Fibroblast of skin of scalp (primary cell): ENCODE results near the gene PLD4.
A peak's percentile ranks its signal among the peaks of the same experiment; 100 is the strongest.

Experiments used
- DNase-seq: peaks from one replicate; pipeline ENCODE4 v3.0.0-alpha.2; 2013

The PLD4 gene

GRCh38 chr14:104957146-104958113 lies 32.8 kb downstream of the PLD4 start:
- no peak for DNase-seq

- DNase-seq: no peak
These were observed 39.9 kb downstream of the PLD4 start for GRCh38 chr14:104964546-104964945.

- no peak for DNase-seq
These were observed 41.0 kb downstream of the PLD4 start for GRCh38 chr14:104965561-104966231.

DNA sequence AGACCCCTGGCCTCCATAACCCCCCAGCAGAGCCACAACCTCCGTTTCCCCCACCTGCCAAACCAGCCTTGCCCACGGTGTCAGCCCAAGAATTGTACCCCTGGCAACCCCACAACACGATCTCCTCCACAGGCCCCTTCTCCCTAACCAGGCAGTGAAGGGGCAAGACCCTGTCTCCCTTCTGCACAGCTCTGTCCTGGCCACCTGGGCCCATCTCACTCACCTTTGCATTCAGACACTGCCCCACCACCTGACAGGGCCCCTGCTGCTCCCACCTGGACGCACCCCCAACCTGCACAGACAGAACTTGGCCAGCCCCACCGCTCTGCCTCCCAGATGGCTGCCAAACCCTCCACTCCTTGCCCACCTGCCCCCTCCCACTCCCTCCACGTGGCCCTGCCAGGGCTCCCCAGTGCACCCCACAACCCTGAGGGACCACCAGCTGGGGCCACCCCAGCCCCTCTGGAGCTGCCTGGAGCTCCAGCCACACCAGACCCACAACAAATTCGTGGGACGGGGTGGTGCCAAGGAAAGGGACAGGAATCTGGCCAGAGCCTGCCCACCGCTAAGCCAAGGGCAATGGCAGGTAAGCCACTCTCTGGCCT lies 41.7 kb downstream of the PLD4 start:
- no peak for DNase-seq

DNA sequence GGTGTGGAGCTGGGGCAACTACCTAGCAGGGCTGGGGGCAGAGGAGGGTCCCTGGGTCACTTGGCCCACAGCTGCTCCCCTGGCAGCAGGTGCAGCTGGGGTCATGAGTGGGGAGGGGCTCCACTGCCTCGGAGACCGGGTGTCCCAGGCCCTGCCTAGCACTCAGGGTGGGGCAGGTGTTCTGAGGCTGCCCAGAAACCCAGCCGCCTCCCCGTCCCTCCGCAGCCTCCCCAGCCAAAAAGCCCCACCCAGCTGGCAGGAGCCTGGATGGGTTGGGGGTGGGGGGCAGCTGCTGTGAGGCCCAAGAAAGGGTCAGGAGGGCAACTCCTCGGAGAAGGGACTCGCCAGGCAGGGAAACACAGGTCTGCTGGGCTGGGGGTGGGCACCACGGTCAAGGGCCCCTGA lies 42.3 kb downstream of the PLD4 start:
- no peak for DNase-seq

- DNase-seq: peak; percentile 32
These were observed 42.9 kb downstream of the PLD4 start for GRCh38 chr14:104967386-104968152.

DNA sequence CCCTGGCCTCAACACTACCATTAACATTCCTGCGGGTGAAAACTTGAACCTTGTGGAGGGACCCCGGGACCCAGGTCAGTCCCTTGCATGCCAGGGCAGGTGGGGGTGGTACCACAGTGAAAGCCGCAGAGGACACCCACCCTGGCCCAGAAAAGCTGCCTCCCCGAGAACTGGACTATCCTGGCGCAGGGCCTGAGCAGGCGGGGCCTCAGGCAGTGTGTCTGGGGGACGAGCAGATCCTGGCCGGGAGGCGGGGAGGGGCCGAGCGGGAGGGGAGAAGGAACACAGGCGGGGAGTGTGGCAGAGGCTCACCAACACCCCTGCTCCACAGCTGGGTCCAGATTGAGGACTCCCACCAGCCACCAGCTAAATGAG lies 43.5 kb downstream of the PLD4 start:
- peak; percentile 67 for DNase-seq

- peak; percentile 45 for DNase-seq
These were observed 44.1 kb downstream of the PLD4 start for GRCh38 chr14:104968541-104969401.

DNA sequence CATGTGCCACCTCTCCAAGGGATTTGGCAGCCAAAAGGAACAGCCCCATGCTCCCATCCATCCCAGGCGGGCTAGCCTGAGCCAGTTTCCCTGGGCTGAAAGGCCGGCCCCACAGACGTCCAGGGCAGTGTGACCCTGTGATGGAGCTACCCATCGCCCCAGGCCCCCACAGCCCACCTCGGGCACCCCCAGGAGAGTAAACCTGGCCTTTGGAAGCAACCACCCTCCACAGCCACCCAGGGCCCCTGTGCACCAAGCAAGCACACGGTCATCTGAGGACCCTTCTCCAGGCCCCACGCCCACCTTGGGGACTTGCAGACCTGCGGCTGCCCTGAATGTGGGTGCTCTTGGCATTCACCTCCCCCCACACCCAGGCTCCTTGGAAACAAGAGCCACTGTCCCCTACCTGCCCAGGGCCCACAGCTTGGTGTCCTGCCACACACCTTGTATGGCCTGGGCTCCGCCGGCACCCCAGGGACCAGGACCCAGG lies 45.1 kb downstream of the PLD4 start:
- DNase-seq: no peak

GRCh38 chr14:104970231-104971068 lies 45.8 kb downstream of the PLD4 start:
- DNase-seq: peak; percentile 95

DNA sequence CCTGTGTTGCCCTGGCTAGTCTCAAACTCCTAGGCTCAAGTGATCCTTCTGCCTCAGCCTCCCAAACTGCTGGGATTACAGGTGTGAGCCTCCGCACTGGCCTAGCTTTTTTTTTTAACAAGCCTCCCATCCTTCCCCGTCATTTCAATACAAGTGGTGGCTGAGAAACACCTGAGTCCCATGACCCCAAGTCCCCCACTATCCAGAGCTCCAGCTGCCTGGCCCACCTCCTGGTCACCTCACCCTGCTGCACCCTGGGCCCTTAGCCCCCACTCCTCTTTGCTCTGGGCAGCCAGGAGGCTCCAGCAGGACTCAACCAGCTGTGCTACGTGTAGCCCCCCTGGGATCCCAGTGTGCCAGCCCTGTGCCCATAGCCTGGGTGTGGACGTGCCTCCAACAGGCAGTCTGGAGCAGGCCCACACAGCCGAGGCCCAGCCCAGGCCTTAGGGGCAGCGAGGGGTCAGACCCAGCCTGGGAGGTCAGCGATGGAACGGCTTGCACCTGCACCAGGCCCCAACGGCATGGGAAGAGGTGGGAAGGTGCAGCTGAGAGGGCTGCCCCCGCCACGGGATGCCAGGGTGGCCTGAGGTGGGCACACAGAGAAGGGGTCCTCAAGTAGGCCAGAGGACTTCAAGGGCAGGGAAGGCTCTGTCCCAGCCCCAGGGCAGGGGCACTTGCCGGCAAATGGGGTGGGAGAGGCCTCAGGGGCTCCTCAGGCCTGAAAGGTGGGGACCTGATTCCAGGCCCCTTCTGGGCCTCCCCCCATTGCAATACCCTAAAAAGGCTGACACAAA lies 47.0 kb downstream of the PLD4 start:
- DNase-seq: no peak

DNA sequence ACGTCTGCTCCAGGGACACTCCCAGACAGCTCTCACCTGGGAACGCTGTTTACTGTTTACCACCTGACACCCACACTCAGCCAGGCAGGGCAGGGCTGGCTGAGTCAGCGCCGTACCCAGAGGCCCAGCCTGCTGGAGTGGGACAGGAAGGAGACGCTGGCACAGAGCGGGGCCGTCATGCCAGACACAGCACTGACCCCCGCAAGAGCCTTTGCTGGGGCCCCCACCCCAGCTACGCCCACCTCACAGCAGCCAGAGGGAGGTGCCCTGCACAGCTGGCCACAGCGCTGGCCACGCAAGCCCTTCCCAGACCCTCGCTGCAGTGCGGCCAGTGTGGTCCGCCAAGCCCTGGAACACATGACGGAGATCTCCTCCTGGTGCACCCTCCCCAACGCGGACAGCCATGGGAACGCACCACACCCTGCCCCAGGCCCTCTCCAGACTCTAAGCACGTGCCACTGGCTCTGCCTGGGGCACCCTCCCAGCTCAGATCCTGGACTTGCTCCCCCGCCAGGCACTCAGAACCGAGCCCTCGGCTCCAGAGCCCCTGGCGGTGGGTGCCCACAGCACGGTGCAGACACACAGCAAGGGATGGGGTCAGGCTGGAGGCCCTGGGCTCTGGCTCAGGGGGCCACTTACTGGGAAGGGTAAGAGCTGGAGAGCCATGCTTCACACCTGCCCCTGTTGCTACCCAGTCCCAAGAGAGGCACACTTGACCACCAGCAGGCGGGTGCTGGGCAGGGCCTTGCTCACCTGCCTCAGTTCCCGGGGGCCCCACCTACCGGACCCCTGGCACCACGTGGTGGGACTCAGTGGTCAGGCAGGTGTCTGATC lies 47.8 kb downstream of the PLD4 start:
- peak; percentile 38 for DNase-seq

GRCh38 chr14:104973135-104973384 lies 48.4 kb downstream of the PLD4 start:
- peak; percentile 97 for DNase-seq

DNA sequence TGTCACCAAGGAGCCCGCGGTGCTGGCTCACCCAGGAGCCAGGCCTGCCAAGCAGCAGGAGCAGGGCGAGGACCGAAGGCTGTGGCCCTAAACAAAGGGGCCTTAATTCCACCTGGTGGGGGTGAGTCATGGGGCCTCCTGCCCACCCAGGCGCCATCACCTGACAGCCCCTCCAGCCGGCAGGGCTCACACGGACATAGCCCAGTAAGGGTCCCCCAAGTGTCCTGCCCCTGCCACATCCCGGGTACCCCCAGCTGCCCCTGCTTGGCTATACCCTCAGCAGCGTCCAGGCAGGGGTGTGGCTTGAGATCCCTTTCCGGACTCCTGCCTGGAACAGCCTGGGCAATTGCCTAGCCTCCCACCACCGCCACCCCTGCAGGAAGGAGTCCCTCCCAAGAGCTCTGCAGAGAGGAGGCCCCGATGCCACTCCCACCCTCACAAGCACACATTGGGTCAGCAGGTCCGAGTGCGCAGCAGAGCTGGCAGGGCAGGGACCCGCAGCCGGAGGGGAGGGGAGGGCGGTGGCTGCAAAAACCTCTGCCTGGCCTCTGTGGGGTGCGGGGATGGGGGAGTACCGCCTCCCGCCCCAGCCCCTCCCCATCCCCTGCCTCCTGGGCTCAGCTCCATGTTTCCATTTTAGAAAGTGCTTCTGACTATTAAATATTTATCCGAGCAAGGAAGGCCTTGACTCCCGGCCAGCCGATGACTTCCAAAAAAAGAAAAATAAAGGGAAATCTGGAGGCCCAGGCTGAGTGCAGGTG lies 48.9 kb downstream of the PLD4 start:
- DNase-seq: peak; percentile 88

DNA sequence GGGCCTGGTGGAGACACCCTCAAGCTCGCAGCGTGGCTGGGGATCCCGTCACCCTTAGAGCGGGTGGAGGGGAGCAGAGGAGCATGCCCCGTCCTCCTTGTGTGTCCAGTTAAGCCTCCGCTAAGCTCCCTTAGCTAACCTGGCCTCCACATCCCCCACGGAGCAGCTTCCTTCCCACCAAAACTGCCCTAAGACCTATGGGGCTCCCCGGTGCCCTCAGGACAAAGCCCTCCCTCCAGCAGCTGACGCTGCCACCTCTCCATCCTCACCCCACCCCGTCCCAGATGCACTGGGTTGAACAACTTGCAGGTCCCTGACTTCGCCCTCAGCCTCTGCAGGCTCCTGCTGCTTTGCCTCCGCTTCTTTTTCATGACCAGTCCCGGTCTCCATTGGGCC lies 49.5 kb downstream of the PLD4 start:
- no peak for DNase-seq

- no peak for DNase-seq
These were observed 50.1 kb downstream of the PLD4 start for GRCh38 chr14:104974665-104975390.

GRCh38 chr14:104975481-104976197 lies 51.0 kb downstream of the PLD4 start:
- no peak for DNase-seq
